HG03439 (cell line): ENCODE measurements around the gene TC2N.
"Not testable (repeated sequence)": the region's sequence is repeated elsewhere in the genome, so short reads cannot be mapped to it uniquely, and the experiment has no call there.

Experiments used
- ATAC-seq: cut with Tn5 transposase; IDR thresholded peaks from one replicate; pipeline ENCODE4 v1.9.1; 2021; ENCODE audit warnings: mild to moderate bottlenecking, moderate library complexity; ENCODE audit not compliant: unreplicated experiment

Gene TC2N

DNA sequence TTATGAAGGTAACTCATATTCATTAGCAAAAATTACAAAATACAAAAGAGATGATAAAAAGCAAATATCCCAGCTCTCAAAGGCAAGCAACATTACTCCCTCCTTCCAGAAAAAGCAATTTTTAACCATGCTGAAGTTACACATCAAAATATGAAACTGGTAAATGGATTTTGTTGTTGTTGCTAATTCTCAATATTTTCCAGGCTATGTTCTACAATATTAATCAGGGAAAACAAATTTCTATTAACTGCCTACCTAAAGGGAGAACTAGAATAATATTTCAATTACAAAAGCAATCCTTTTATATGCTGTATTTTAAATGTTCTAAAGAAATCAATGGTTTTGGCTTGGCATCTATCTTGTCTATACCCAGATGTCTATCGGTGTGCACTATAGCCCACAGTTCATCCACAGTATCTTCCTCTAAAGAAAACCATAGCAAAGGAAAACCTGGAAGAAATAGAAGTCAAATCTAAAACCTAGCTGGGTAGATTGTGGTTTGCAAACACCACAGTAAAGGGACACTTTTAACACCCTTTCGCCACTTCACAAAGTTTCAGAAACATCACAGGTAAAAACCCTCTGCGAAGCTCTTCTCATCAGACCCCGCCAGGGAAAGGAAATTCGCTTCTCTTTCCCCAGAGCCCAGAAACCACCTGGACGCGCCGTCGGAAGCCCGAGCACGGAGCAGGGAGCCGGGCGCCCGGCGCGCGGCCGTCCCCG, 32.0 kb downstream of the TC2N start:
- no peak for ATAC-seq

DNA sequence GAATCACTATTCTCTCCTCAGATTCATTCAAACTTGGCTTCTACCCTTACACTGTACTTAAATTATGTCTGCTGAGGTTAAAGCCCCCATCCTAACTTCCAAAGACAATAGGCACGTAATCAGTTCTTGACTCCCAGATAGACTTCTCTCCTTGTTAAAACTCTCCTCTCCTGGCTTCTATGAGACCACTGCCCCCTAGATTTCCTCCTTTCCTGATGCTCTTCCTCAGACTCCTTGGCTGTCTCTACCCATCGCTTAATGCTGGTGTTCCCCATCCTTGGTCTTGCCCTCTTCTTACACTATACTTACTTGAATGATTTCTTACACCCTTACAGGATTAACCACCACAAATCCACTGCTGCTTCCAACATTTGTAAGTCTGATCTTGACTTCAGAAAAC, 32.8 kb downstream of the TC2N start:
- ATAC-seq: no peak

DNA sequence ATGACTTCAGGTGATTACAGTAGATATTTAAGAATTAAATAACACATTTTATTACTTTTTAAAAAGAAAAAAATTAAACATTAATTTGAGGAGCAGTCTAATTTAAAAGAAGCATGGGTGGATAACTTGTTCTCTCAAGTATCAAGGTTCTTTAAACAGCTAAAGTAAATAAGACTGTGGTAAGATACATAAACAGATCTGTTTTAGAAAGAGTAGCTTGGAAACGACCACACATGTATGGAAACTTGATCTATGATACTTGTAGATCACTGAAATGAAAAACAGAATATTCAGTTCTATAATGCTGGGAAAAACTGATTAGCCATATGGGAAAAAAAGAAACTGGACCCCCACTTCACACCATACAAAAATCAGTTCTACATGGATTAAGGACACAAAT, 36.0 kb downstream of the TC2N start:
- ATAC-seq: no peak

DNA sequence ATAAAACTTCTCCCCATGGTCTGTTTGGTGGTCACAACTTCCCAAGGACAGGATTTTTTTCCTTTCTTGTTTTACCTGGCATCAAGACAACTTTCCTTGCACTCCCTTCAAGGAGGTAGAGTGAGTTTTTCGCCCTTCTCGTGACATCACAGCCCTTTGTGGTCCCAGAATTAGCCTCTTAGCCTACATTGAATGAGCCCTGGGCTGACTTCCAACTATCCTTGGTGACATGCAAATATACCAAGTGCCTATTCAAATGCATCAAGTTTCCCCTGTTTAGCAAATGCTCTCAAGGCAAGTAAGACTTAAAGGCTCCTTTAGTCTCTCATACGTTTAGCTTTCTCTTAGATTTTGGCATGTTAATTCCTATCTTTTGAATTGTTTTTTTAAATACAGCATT, 36.6 kb downstream of the TC2N start:
- ATAC-seq: no peak

DNA sequence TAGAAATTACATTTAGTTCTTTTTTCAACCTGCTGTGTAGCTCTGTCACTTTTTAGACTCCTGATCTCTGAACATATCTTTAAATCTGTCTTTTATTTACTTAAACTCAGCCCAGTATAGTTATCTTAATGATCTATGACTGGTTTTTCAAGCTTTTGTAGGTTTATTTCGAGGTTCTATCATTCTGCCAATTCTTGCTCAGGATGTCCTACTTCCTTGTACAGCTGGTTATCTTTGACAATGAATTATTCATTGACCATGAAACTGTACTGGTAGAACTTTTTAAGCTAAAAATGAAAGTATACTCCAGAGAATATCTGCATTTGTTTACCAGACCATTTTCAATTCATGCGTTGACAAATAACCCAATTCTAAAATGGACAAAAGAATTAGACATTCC, 37.8 kb downstream of the TC2N start:
- ATAC-seq: no peak

DNA sequence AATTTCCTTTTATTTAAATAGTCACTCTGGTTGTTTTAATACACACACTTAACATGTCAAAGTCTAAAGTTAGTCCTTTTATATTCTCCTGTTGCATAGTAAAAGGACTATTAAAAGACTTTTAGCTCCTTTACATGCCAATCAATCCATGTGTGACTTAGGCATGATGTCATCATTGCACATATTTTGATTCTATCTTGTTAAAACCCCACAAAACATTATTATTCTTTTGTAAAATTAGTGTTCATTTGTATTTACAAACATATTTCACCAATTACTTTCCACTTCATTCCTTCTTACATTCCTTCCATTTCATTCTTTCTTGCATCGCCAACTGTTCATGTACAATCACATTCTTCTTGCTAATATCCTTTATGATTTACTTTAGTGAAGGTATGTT, 39.6 kb downstream of the TC2N start:
- ATAC-seq: no peak

DNA sequence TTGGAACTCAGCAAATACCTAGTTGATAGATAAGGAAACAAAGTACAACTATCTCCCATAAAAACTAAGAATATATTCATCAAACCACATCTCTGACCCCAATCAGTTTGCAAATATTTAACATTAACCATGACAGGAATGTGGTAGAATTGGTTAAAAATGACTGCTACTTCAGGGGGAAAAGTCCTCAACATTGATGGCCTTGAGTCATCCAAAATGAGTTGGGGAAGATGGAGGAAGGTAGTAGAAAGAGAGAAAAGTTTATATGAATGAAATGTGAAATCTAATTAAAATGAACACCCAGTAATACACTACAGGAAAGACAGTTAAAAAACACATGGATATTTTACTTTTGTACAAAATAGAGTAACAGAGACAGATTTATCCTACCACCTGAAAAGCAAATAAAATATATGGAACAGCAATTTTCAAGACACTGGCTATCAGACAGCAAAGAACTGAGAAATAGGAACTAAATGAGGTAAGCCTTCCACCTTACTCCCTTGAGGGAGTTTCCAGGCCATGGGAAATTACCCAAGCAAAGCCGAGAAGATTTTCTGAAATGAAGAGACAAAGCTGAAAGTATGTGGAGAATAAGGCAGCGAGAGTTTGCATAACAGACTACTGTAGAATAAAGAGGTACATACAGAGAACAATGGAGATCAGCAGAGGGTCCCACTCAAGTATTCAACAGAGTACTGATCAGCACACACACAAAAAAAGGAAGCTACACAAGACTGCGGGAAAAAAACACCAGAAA, 49.6 kb downstream of the TC2N start:
- ATAC-seq: no peak

DNA sequence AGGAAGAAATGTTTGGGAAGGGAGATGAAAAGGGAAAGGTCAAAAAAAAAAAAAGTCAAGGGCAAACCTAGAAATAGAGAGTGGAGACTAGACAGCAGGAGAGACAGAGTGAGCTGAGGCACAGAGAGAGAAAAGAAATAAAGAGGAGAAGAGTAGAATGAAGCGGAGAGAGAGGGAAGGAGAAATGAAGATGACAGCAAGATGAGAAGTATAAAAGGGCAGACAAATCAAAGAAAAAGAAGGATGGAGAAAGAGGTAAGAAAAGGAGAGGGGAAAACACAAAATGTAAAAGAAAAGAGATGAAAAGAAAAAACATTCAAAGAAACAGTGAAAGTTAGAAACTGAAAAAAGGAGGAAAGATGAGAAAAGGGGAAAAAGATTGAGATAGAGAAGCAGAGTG, 53.0 kb downstream of the TC2N start:
- no peak for ATAC-seq

DNA sequence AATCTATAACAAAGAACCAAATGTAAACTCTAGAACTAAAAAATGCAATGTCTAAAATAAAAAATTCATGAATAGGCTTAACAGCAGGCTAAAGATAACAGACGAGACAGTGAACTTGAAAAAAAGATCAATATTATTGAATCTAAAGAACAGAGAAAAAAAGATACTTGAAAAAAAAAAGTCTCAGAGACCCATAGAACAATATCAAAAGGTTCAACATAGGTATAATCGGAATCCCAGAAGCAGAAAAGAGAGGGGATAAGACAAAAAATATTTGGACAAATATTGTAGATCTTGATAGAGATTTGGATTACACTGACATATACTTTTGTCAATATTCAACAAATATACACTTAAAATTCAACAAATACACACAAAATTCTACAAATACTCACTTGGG, 56.6 kb downstream of the TC2N start:
- ATAC-seq: no peak

DNA sequence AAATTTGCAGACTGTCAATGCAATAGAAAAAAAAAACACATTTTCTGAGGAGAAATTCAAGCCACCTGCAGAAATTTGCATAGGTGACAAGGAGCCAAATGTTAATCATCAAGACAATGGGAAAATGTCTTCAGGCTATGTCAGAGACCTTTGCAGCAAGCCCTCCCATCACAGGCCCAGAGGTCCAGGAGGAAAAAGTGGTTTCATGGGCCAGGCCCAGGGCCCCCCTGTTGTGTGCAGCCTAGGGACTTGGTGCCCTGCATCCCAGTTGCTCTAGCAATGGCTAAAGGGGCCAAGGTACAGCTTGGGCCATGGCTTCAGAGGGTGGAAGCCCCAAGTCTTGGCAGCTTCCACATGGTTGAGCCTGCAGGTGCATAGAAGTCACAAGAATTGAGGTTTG, 60.6 kb downstream of the TC2N start:
- ATAC-seq: no peak

DNA sequence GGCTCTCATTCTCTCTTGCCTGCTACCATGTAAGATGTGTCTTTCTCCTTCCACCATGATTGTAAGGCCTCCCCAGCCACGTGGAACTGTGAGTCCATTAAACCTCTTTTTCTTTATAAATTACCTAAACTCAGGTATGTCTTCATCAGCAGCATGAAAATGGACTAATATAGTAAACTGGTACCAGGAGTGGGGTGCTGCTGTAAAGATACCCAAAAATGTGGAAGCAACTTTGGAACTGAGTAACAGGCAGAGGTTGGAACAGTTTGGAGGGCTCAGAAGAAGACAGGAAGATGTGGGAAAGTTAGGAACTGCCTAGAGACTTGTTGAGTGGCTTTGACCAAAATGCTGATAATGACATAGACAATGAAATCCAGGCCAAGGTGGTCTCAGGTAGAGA, 61.2 kb downstream of the TC2N start:
- ATAC-seq: not testable (repeated sequence)

DNA sequence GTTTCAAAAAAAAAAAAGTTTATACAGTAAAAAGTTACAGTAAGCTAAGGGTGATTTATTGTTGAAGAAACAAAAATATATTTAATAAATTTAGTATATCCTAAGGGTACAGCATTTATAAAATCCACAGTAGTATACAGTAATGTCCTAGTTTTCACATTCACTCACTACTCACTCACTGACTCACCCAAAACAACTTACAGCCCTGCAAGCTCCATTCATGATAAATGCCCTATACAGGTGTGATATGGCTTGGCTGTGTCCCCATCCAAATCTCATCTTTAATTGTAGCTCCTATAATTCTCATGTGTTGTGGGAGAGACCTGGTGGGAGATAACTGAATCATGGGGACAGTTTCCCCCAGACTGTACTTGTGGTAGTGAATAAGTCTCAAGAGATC, 61.7 kb downstream of the TC2N start:
- no peak for ATAC-seq

DNA sequence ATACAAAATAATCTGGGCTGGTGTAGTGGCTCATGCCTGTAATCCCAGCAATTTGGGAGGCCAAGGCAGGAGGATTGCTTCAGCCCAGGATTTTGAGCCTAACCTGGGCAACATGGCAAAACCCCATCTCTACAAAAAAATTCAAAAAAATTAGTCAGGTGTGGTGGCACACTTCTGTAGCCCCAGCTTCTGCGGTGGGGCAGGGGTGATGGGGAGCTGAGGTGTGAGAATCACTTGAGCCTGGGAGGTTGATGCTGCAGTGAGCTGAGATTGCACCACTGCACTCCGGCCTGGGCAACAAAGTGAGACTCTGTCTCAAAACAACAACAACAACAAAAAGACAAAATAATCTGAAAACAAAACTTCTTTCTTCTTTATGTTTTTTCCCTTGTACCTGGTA, 66.0 kb downstream of the TC2N start:
- no peak for ATAC-seq

DNA sequence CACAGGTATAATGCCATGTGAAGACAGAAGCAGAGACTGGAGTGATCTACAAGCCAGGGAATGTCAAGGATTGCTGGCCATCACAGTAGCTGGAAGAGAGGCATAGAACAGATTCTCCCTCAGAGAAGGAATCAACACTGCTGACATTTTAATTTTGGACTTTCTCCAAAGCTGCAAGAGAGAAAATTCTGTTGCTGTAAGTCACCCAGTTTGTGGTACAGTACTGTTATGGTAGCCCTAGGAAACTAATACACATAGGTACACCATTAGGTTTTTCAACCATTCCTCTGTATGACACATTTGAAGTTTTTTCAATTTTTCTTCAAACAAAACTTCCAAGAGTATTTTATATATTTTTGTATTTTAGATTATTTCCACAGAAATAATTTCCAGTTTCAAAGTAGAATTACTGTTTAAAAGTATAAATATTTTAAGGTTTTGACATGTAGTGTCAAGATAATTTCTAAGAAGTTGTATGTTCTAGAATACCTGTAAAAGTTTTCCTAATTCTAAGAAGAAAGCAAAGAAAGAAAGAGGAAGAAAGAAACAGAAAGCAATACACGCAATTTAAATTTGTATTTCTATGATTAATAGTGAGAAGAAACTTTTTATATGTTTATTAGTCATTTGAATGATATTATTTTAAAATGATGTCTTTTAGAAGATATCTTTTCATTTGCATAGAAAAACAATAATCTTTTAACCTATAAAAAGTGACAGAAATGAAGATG, 70.6 kb downstream of the TC2N start:
- no peak for ATAC-seq

DNA sequence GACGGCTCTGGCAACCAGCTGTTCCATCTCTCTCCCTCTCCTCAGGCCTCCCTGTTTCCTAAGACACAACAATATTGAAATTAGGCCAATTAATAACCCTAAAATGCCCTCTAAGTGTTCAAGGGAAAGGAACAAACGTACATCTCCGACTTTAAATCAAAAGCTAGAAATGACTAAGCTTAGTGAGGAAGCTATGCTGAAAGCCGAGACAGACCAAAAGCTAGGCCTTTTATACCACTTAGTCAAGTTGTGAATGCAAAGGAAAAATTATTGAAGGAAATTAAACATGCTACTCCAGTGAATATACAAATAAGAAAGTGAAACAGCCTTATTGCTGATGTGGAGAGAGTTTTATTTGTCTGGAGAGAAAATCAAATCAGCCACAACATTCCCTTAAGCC, 73.6 kb downstream of the TC2N start:
- no peak for ATAC-seq

DNA sequence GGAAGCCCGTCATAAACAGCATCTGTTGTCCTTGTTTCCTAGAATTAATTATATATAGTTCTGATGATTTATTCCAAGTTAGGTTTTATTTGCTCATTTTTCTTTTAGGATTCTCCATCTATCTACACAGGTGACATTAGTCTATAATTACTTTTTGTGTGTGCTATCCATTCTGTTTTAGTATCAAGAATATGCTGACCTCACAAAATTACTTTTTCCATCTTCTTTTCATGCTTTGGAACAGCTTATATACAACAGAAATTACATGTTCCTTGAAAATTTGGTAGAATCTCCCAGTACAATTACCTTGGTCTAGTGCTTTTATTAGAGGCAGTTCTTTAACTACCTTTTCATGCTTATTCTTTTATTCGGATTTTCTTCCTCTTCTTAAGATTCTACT, 81.1 kb downstream of the TC2N start:
- ATAC-seq: no peak

DNA sequence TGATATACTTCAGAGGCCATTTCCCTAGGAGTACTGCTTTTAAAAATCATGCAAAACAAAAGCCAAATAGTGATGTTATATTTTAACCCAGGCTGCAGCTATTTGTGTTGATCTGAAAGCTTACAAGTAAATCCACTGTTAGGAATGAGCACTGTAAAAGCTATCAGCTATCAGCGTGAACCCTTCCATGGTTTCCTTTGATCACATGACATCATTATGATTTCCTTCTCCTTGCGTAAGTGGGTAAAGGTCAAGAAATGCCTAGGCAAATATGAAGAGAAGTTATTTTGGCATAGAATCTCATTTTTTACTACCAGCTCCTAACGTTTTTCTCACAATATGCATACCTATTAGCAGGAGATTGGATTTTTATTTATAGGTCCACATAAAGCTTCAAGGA, 86.9 kb downstream of the TC2N start:
- ATAC-seq: no peak

DNA sequence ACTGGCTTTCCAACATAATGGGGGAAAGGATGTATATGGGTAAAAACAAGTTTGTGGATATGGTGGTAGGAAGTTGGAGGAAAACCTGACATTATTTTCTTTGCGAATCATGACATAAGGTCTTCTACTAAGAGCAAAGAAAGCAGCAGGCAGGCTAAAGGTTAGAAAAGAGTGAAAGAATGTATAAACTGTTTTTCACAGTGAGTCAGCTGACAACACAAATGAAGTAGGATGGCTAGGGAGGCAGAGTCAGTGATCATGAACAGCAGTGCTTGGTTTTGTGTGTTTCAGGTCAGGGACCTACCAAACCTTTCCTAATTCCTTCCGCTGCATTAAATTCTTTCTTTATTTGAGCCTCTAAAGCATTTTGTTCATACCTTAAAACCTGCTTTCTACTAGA, 89.1 kb downstream of the TC2N start:
- ATAC-seq: no peak

DNA sequence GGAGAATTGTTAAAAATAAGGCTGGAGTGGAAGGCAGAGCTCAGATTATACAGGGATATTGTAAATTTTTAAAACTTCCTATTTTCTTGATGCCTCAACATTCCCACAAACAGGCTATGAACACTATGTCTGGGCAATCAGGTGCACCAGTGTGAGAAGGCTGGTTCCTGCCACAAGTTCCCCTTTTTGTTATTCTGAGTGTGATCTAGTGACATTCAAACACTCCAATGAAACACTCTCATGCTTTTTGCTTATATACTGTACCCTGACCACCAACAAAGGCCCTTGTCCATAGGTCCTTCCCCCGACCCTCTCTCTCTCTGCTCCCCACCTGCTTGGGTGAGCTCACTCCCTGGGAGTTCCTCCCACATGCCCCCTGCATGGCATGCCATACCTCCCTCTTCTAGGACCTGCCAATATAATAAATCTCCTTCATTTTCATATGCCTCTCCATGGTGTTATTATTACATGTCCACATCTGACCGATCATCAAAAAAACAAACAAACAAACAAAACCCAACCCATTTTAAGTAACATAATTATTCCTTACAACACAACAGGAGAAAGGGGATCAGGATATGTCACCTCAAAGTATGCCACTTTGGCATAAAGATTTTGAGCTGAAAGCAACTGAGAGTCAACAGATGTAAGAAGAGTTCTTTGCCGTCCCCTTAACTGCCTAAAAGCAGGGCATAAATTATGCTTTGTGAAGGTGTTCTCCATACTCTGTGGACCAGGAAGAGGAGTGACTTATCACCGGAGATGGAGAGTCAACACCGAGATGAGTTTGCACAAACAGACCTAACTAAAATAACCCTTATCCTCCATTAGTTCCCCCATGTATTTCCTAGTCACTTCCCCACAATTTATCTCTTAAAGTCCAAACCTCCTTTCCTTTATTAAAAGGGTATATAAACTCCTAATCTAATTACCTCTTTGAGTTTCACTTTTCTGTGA, 92.9 kb downstream of the TC2N start:
- ATAC-seq: no peak

DNA sequence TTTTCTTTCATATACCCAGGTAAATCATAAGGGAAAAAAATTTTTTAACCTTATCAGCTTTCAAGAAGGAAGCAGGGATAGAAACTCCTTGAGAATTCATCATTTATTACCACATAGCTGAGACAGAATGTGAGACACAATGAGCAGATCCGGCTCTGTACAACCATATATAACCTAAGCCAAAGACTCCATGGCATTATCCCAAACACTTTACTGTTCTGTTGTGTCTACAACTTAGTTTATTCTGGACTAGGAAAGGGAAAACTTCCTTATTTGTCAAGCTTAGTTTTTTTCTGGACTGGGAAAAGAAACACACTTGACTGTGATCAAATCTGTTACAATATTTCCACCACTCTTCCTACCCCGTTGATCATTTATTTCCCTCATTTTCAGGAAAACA, 97.2 kb downstream of the TC2N start:
- no peak for ATAC-seq
